Measurements from ENCODE around the gene TRAPPC8.
"Not testable (repeated sequence)": the region's sequence is repeated elsewhere in the genome, so short reads cannot be mapped to it uniquely, and the experiment has no call there.

GRCh38 chr18:31919366-31919765 lies 23.6 kb downstream of the TRAPPC8 start:
- not testable (repeated sequence) for TF ChIP-seq CTCF (conservative IDR thresholded peaks at IDR 0.05; ENCODE audit: low read depth, low read length); EZH2 (IDR thresholded peaks at IDR 0.05; ENCODE audit: borderline replicate concordance, low read depth, low read length, poor library complexity, severe bottlenecking)
